ENCODE results near the gene FZD7. TPM values are rescaled to one million over a fixed set of nuclear protein-coding genes. Genes with fewer than 3 reads are reported as not detected.

The FZD7 gene
- total RNA-seq, 2 experiments from 2014 or later = 0.65 to 0.70 TPM

DNA sequence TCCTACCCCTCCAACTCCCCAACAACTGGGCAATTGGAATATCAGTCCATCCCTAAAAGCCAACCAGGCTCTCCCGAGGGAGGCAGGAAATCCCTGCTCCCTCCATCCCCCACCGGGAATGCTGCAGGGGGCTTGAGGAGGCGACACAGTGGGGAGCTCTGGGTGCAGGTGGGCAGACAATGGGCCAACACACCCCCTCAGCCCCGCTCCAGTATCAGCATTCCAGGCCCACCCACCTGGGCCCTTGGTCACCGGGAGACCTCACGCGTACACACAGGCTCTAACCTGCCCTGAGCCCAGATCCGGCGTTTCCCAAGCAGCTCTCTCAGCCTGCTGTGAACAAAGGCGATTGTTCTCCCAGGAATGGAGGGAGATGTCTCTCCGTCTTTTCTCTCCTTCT is 37.6 kb upstream of the FZD7 start:
- no peaks in the 10 kb centered on the region for H3K4me1 Mint-ChIP-seq (ENCODE audit: low read depth)
- CTCF ChIA-PET = no interaction called here
- no peaks in the 10 kb centered on the region for H3K9me3 Mint-ChIP-seq
- peaks cover 2% of the 10 kb centered on the region for H3K27me3 Mint-ChIP-seq
- DNase-seq (no peak), ATAC-seq (no peak)
- TF ChIP-seq, protein P1, sequence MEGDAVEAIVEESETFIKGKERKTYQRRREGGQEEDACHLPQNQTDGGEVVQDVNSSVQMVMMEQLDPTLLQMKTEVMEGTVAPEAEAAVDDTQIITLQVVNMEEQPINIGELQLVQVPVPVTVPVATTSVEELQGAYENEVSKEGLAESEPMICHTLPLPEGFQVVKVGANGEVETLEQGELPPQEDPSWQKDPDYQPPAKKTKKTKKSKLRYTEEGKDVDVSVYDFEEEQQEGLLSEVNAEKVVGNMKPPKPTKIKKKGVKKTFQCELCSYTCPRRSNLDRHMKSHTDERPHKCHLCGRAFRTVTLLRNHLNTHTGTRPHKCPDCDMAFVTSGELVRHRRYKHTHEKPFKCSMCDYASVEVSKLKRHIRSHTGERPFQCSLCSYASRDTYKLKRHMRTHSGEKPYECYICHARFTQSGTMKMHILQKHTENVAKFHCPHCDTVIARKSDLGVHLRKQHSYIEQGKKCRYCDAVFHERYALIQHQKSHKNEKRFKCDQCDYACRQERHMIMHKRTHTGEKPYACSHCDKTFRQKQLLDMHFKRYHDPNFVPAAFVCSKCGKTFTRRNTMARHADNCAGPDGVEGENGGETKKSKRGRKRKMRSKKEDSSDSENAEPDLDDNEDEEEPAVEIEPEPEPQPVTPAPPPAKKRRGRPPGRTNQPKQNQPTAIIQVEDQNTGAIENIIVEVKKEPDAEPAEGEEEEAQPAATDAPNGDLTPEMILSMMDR (IDR thresholded peaks at IDR 0.05) = no peak
- POLR2A ChIA-PET = no interaction called here
- intact Hi-C loops (cut with micrococcal nuclease) = no loop called here
- no peaks in the 10 kb centered on the region for H3K36me3 Mint-ChIP-seq (ENCODE audit: low read depth)
- no peak overlapping the region for H3K27ac Mint-ChIP-seq
- no peak overlapping the region for H3K4me3 Mint-ChIP-seq

DNA sequence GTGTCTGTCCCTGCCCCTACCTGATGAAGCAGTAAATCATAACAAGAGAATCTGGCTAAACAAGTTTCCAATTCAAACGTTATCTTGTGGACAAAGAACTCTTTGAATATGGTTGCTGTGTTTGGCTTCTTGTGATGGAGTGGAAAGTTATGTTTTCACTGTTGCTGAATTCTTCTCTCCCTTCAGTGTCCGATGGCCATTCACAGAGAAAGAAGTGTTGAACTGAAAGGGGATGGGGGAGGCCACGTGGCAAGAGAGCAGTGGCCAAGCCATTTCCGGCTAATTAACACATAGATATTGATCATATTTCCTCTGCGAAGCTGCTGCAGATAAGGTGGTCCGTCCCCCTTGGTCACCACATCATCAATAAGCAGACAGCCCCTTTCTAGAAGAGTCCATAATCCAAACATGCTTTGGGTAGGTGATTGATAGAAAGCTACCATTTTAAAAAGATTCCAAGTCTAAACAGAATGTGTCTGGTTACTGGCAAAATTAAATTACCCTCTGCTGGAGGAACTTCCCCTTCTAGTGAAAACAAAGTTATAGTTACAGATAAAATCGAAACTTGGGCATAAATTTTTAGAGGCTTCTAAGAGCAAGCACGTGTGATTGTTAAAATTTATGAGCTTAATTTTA is 36.9 kb upstream of the FZD7 start:
- Mint-ChIP-seq H3K36me3 (ENCODE audit: low read depth) (no peaks in the 10 kb centered on the region), H3K4me1 (ENCODE audit: low read depth) (no peaks in the 10 kb centered on the region), H3K4me3 (no peak overlapping the region), H3K27me3 (peaks cover 2% of the 10 kb centered on the region), H3K9me3 (no peaks in the 10 kb centered on the region), H3K27ac (no peak overlapping the region)
- TF ChIP-seq, protein P1 (IDR thresholded peaks at IDR 0.05) = no peak
- POLR2A ChIA-PET = no interaction called here
- DNase-seq = no peak
- intact Hi-C loops (cut with micrococcal nuclease) = no loop called here
- CTCF ChIA-PET = interaction anchor here (1.1 kb wide), 1 partner anchor 183 kb away, joined by 3 read pairs; no protein-coding TSS in a partner anchor
- ATAC-seq = no peak

DNA sequence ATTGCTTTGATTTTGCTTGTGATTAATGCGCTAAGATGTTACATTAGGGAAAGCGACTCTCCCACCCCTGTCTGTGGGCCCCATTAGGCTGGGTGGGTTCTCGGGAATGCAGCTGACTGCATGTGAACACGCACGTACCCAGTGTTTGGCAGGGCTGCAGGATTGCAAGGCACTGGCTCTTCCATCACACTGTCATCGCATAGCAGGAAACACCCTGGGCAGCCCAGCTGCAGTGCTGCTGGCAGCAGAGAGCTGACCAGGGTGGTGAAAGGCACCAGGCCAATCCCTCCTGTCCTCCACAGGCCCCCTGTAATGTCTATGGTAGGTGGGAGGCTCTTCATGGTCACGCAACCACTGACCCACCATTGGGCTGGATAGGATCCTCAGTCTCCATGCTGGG is 34.4 kb upstream of the FZD7 start:
- no peak for DNase-seq
- ATAC-seq = no peak
- TF ChIP-seq, protein P1 (IDR thresholded peaks at IDR 0.05) = no peak
- H3K4me1 Mint-ChIP-seq (ENCODE audit: low read depth) = peaks cover 3% of the 10 kb centered on the region
- H3K27ac Mint-ChIP-seq = no peak overlapping the region
- no peaks in the 10 kb centered on the region for H3K36me3 Mint-ChIP-seq (ENCODE audit: low read depth)
- H3K27me3 Mint-ChIP-seq = peaks cover 2% of the 10 kb centered on the region
- intact Hi-C loops (cut with micrococcal nuclease) = no loop called here
- ChIA-PET CTCF (no interaction called here), POLR2A (no interaction called here)
- no peaks in the 10 kb centered on the region for H3K9me3 Mint-ChIP-seq
- H3K4me3 Mint-ChIP-seq = no peak overlapping the region

DNA sequence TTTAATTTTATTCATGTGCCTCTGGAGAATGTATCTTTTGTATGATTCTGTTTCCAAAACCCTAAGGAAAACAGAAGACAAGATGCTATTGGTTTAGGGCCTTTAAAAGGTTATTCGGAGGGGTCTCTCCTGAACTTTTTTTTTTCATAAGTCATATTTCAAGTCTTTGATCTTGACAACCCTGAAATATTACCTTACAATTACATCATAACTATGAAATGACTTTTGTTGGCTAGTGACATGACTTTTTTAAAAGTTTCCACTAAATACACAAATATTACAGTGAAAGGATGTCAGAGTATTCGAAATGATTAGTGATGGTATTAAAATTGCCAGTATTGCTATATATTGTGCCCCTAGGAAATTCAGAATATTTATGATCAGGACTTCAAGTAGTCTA is 31.8 kb upstream of the FZD7 start:
- ATAC-seq (no peak), DNase-seq (no peak)
- Mint-ChIP-seq H3K27ac (peak overlapping the region; percentile 30), H3K9me3 (no peaks in the 10 kb centered on the region), H3K4me3 (no peak overlapping the region), H3K27me3 (peaks cover 4% of the 10 kb centered on the region), H3K4me1 (ENCODE audit: low read depth) (peaks cover 7% of the 10 kb centered on the region), H3K36me3 (ENCODE audit: low read depth) (no peaks in the 10 kb centered on the region)
- ChIA-PET CTCF (no interaction called here), POLR2A (interaction anchor here (0.6 kb wide), 1 partner anchor 65 kb away, joined by 4 read pairs; no protein-coding TSS in a partner anchor)
- intact Hi-C loops (cut with micrococcal nuclease) = no loop called here
- TF ChIP-seq, protein P1 (IDR thresholded peaks at IDR 0.05) = no peak

DNA sequence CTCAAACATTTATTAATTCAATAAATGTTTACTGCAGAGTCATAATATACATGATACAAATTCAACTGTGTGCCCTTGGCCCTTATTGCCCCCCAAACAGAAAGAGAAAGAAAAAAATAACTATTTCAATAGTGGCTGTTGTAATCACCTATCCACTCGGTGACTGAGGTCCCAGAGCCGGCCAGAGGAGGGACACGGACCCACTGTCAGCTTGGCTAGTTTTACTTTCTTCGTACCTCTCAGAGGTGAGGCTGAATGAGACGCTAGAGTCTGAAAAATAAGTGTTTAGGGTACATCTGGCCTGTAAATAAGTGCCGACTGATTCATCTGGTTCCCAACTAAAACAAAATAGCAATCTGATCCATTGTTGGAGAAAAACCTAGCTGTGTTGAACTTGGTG is 31.3 kb upstream of the FZD7 start:
- ChIA-PET CTCF (no interaction called here), POLR2A (no interaction called here)
- ATAC-seq (no peak), DNase-seq (no peak)
- Mint-ChIP-seq H3K9me3 (no peaks in the 10 kb centered on the region), H3K4me3 (no peak overlapping the region), H3K4me1 (ENCODE audit: low read depth) (peaks cover 7% of the 10 kb centered on the region), H3K27me3 (peaks cover 4% of the 10 kb centered on the region), H3K27ac (no peak overlapping the region), H3K36me3 (ENCODE audit: low read depth) (no peaks in the 10 kb centered on the region)
- TF ChIP-seq, protein P1 (IDR thresholded peaks at IDR 0.05) = no peak
- intact Hi-C loops (cut with micrococcal nuclease) = no loop called here

All from activated CD8-positive, alpha-beta T cell treated with anti-CD3 and anti-CD28 coated beads for 36 hours (primary cell).